CD1c-positive myeloid dendritic cell (primary cell): Measurements from ENCODE around the gene ECHS1.
A peak's percentile ranks its signal among the peaks of the same experiment; 100 is the strongest.
"Not testable (repeated sequence)": the region's sequence is repeated elsewhere in the genome, so short reads cannot be mapped to it uniquely, and the experiment has no call there.

Experiments used
- DNase-seq: peaks from one replicate; pipeline ENCODE4 v3.0.0-alpha.2; 2016; ENCODE audit errors: extremely low spot score

ECHS1 gene

DNA sequence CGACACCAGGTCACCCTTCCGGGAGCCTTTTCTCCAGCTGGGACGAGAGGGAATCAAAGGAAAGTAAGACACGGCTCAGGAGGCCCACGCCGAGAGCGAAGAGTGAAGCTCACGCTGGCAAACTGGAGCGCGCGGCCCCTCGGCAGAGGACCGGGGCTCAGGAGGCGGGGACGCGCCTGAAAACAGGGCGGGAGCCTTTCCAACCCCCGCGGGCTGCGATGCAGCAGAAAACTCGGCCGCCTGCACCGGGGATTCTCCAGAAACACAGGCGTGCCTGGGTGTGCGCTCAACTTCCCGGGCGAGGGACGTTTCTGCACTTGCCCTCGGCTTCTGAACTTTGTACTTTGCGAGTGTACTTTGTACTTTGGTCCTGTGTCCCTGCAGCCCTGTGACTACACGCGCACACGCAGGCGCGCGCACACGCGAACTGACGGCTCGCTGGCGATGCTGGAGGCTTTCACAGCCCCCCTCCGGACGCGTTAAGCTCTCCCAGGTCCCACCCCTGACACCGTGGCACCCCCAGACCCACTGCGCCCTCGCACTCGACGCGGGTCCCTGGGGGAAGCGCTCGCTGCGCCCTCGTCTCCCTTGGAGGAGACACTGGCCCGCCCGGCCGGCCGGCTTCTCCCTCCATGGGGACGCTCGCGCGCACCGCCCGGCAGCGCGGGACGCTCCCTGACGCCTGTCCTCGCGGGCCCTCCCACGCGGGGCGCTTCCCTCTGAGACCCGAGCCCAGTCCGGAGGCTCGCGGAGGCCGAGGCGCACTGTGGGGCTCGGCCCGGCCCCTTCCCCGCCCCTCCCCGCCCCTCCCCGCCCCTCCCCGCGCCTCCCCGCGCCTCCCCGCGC is 5.3 kb upstream of the ECHS1 start:
- peak; percentile 96 for DNase-seq

GRCh38 chr10:133377818-133378250 is 4.7 kb upstream of the ECHS1 start:
- no peak for DNase-seq

DNA sequence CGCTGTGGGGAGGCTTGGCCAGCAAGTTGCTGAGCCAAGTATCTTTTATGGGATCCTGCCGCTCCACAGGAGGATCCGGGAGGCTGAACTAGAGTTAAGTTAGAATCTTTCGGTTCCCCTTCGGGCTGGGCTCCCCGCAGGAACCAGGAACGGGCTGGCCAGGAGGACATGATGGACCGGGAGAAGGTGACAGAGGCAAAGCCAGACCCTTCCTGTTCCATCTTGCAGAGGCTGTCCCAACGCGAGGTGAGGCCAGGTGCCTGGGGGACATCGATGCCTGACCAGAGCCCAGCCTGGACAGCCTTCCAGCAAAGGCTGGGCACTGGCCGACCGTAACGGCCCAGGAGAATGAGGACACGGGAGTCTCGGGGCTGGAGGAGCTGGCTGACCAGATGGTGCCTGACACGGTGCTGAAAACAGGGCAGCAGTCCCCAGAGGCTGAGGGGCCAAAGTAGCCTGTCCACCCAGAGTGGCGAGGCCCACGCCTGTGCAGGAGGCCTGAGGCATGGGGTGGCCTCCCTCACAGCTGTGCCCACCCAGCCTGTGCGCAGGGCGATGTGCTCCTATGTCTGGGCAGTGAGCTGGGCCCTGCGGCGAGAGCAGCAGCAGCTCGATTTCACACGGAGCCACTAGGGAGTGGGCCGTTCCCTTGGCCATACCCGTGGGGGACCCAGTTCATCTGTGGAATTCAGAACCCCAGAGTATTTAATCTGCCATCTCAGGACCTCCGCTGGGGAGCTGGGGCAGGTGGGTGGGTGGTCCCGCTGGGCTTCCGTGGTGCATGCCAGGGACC is 4.1 kb upstream of the ECHS1 start:
- DNase-seq: peak; percentile 15

- not testable (repeated sequence) for DNase-seq
Measured at GRCh38 chr10:133376183-133376582, 3.0 kb upstream of the ECHS1 start.

GRCh38 chr10:133375357-133376115 is 2.4 kb upstream of the ECHS1 start:
- no peak for DNase-seq

- DNase-seq: no peak
Measured at GRCh38 chr10:133372507-133372906, 647 bp downstream of the ECHS1 start.

- DNase-seq: no peak
Measured at GRCh38 chr10:133370030-133370786, 2.9 kb downstream of the ECHS1 start.

DNA sequence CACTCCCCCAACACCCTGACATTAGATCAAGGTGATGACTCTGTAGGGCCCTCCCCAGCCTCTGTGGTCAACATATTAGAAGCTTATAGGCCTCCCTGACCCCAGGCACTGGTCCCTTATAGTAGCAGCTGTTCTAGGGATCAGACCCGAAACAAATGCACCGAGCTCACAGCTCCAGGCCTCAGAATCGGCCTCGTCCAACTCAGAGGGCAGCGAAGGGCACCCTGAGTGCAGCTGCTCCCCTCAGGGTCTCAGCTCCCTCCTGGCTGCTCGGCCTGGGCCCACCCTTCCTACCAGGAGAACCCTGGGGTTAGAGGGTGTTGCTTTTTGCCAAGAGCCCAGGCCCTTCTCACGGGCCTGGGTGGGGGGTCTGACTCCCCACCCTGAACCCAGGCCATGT is 5.0 kb downstream of the ECHS1 start:
- no peak for DNase-seq

DNA sequence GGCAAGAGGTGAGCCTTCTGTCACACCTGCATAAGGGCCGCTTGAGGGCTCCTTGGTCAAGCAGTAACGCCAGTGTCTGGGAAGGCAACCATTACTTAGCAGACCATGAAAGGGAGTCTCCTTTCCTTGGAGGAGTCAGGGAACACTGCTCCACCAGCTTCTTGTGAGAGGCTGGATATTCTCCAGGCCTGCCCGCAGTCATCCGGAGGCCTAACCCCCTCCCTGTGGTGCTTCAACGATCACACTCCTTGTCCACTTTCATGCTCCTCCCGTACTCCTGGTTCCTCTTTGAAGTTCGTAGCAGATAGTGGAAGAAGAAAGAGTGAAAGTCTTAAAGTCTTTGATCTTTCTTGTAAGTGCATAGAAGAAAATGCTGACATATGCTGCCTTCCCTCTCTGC is 5.7 kb downstream of the ECHS1 start:
- not testable (repeated sequence) for DNase-seq

GRCh38 chr10:133366751-133367150 is 6.4 kb downstream of the ECHS1 start:
- no peak for DNase-seq

GRCh38 chr10:133366130-133366478 is 7.0 kb downstream of the ECHS1 start:
- DNase-seq: no peak

GRCh38 chr10:133365461-133366129 is 7.6 kb downstream of the ECHS1 start:
- DNase-seq: no peak

- no peak for DNase-seq
Measured at GRCh38 chr10:133364645-133365431, 8.3 kb downstream of the ECHS1 start.

DNA sequence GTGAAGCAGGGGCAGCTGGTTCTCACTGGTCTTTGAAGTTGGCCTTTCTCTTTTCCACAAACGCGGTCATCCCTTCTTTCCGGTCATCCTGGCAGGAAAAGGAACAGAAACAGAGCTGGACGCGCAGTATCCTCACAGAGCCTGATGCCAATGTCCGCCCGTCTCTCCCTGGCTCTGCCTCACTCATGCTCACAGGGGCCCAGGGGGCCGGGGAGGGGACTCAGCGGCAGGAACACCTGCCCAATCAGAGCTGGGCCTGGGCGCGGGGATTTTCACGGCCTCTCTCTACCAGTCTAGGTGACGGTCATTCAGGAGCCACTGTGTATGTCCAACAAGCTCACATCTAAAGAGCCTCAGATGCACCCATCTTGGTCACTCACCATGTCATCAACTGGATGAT is 10.3 kb downstream of the ECHS1 start:
- no peak for DNase-seq

- DNase-seq: no peak
Measured at GRCh38 chr10:133361773-133362441, 11.2 kb downstream of the ECHS1 start.

- DNase-seq: no peak
Measured at GRCh38 chr10:133361227-133361626, 11.9 kb downstream of the ECHS1 start.

DNA sequence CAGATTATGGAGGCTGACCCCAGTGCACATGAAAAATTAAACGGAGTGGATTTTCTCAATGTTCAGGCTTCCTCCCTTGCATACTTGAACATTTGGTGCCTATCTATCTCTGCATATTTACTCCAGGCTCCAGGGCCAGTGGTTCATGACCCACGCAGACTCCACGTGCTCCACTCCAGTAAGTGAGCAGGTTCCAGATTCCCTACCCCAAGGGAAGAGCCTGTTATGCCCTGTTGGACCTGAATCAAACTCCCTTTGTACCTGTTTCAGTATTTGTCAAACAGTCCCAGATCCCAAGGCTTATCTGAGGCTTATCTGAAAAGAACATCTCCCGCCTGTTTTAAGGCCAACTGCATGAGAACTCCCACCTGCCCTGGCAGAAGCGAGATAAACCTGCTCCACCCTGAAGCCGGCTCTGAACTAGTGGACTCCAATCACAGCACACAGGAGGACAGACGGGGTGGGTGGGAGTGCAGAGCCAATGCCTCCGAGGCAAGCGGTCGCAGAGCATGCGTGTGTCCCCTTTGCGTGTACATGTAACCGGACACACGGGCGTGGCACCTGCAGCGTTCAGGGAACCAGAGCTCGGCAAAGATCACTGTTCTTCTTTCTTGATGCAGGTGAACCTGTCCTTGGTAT is 13.1 kb downstream of the ECHS1 start:
- no peak for DNase-seq

DNA sequence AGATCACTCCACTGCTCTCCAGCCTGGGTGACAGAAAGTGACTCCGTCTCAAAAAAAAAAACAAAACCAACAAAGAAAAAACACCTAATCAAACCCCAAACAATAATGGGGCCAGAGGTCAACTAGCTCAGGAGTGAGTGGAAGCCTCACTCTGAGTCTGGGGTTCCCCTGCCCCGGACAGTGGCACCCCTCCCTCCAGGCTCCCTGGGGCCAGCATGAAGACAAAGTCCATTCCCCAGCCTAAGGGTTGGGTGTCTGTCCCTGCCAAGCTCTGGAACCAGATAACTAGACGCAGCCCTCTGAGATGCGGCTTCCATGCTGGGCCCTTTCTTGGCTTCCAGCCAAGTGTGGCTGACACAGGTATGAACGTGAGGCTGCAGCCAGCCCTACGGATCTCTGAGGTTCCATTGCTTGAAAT is 13.6 kb downstream of the ECHS1 start:
- no peak for DNase-seq

- DNase-seq: no peak
Measured at GRCh38 chr10:133358925-133359310, 14.2 kb downstream of the ECHS1 start.
